HG03521 (cell line): ENCODE results near the gene RAB11FIP3.

Experiments used
- ATAC-seq: cut with Tn5 transposase; IDR thresholded peaks from one replicate; pipeline ENCODE4 v1.9.1; 2021; ENCODE audit warnings: mild to moderate bottlenecking, moderate library complexity; ENCODE audit not compliant: unreplicated experiment

RAB11FIP3 gene

DNA sequence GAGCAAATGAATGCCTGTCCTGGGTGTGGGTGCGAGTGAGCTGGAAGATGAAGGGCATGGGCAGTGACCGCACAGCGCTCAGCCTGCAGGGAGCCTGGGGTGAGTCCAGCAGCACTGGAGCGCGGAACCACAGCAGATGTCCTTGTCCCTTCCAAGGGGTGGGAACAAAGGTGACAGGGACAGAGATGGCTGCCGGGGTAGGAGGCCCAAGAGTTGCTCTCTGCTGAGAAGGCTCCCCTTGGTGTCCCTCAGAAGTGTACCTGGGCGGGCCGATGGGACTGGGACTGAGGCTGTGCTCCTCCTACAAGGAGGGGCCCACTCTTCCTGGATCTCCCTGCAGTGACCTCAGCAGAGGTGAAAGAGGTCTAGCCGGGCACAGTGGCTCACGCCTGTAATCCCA lies 36.1 kb upstream of the RAB11FIP3 start:
- no peak for ATAC-seq

DNA sequence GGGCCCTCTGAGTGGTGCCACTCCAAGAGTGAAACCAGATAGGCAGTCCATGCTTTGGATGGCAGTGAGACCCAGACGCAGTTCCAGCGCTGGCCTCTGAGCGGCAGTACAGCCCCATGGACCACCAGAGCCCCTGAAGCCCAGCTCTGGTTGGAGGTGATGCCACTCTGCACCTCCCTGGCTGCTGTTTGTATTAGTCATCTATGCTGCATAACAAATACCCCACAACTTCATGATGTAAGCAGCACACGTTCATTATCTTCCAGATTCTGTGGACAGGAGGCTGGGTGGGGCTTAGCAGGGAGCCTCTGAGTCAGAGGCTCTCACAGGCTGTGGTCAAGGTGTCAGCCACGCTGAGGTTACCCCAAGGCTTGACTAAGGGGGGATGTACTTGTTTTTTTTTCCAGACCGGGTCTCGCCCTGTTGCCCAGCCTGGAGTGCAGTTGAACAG lies 33.5 kb upstream of the RAB11FIP3 start:
- ATAC-seq, result no peak

DNA sequence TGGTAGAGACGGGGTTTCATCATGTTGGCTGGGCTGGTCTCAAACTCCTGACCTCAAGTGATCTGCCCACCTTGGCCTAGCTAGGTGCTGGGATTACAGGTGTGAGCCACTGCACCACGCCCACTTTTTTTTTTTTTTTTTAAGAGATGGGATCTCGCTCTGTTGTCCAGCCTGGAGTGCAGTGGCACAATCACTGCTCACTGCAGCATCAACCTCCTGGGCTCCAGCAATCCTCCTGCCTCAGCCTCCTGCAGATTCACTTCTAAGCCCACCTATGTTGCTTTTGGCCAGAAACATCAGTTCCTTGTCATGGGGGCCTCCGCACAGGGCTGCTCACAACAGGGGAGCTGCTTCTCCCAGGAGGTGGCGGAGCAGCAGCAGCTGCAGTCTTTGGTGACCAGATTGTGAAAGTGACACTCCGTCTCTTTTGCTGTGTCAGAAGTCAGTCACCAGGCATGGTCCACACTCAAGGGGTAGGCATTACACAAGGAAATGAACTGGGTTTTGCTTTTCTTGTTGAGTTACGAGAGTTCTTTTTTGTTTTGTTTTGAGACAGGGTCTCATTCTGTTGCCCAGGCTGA lies 32.9 kb upstream of the RAB11FIP3 start:
- ATAC-seq, result no peak

DNA sequence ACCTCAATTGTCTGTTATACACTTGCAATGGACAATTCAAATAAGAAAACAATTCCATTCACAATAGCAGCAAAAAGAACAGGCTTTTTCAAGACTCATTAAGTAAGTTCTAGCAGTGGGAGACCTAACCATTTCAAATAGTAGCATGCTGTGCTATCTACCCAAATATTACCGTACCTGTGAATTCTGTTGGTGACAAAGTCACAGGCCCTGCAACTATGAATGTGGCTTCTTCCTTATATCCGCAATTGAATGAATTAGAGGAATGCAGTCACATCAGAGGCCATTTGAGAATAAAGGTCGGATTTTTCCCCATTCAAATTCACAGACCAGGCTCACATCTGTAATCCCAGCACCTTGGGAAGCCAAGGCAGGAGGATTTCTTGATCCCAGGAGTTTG lies 29.2 kb upstream of the RAB11FIP3 start:
- ATAC-seq, result no peak

DNA sequence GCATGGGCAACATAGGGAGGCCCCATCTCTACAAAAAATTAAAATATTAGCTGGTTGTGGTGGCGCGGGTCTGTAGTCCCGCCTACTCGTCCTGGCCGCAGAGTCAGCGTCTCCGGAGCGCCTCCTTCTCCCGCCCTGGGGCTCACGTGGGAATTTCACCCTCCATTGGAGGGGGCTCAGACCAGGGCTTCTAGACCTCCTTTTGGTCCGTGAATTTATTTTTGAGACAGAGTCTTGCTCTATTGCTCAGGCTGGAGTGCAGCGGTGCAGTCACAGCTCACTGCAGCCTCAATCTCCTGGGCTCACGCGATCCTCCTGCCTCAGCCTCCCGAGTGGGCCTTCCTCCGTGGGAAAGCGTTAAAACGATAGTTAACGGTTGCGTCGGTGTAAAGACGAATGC lies 28.8 kb upstream of the RAB11FIP3 start:
- ATAC-seq, result no peak

DNA sequence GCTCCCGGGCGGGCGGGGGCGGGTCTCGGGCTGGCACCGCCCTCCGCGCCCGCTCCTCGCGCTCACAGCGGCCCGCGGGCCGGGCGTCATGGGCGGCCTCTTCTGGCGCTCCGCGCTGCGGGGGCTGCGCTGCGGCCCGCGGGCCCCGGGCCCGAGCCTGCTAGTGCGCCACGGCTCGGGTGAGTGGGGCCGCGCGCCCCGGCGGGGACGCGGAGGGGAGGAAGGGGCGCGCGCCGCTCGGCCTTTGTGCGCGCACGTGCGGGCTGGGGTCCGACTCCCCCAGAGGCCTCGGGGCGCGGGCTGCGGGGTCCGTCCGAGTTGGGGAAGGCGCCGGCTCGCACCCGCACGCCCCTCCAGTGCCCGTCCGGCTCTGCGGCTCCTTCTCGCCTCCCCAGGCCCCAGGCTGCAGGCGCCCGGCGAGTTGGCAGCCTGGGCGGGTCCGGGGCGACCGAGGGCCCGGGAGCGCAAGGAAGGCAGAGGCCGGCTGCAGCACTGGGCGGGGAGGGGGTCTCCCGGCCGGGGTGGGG lies 28.3 kb upstream of the RAB11FIP3 start, which contains the start of gene NME4:
Gene NME4, plus strand, starts transcription at position 65 of the 527 bp plus-strand sequence. Its CDS starts 24 bp downstream, at position 89.
- ATAC-seq, result no peak

DNA sequence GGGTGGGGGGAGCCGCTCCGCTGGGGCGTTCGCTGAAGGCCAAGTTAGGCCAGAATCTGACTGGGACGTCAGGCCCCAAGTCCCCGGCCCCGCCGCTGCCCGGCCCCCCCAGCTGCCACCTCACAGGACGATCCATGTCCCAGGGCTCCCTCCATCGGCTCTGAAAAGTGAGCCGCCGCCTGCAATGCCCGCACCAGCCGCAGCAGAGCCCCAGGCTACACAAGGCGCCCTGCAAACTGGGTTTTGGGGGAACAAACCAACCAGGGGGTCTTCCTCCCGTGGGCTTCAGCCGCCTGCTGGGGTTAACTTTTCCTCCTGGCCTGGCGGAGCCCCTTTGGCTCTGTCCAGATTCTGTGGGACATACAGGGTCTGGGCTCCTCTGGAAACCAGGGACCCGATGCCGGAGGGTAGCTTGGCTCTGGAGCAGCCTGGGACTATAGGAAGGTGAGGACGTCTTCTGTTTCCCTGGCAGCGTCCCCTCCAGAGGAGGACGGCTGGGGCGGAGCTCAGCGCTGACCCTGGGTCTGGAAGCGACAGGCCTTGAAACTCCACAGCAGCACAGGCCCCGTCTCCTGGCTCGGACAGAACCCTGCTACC lies 27.6 kb upstream of the RAB11FIP3 start:
- ATAC-seq, result no peak

DNA sequence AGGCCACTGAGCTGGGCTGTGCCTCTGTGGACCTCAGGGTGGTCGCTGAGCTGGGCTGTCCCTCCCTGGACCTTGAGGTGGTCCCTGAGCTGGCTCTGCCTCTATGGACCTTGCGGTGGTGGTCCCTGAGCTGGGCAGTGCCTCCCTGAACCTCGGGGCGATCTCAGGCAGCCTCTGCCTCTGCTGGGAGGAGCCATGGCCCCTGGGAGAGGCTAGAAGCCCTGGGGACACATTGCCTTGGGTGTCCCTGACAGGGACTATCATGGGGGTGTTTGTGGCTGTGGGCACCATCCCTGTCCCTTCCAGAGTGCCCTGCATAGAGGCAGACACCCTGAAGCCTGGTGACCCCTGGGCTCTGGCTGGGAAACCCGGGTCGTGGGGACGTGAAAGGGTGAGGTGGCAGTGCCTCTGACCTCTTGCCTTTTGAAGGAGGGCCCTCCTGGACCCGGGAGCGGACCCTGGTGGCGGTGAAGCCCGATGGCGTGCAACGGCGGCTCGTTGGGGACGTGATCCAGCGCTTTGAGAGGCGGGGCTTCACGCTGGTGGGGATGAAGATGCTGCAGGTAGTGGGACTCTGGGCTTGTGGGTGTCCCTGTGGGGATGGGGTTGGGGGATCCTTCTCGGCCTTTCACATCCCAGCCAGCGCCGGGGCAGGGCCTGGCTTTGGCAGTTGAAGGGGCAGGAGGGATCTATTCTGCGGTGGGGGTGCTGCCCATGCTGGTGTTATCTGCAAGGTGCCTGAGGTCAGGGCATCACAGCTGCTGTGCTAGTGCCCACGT lies 26.7 kb upstream of the RAB11FIP3 start:
- ATAC-seq, result no peak

DNA sequence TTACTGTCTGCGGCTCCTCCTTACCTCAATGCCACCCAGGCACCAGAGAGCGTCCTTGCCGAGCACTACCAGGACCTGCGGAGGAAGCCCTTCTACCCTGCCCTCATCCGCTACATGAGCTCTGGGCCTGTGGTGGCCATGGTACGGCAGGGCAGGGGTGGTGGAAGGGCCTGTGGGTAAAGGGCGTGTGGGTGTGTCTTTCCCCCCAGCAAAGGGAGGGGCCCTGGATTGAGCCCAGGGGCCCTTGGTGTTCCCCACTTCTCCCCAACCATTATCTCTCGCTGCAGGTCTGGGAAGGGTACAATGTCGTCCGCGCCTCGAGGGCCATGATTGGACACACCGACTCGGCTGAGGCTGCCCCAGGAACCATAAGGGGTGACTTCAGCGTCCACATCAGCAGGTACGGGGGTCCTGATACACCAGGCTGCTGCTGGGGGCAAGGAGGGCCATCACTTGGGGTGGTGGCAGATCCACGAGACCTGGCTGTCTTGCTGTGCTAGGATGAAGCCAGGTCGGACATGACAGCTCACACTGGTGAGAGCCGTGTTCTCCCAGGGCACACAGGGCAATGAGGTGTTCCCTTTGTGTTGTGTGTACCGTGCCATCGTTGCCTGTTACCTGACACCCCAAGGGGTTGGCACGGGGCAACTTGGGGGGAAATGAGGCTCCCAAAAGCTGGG lies 26.0 kb upstream of the RAB11FIP3 start:
- ATAC-seq, result no peak

DNA sequence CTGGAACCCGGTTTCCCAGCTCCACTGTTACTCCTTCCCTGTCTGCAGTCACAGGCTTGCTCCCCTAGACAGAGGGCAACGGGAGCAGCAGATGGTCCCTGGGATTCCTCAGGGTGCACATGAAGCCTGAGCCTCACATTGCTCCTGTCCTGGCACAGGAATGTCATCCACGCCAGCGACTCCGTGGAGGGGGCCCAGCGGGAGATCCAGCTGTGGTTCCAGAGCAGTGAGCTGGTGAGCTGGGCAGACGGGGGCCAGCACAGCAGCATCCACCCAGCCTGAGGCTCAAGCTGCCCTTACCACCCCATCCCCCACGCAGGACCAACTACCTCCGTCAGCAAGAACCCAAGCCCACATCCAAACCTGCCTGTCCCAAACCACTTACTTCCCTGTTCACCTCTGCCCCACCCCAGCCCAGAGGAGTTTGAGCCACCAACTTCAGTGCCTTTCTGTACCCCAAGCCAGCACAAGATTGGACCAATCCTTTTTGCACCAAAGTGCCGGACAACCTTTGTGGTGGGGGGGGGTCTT lies 25.3 kb upstream of the RAB11FIP3 start:
- no peak for ATAC-seq

DNA sequence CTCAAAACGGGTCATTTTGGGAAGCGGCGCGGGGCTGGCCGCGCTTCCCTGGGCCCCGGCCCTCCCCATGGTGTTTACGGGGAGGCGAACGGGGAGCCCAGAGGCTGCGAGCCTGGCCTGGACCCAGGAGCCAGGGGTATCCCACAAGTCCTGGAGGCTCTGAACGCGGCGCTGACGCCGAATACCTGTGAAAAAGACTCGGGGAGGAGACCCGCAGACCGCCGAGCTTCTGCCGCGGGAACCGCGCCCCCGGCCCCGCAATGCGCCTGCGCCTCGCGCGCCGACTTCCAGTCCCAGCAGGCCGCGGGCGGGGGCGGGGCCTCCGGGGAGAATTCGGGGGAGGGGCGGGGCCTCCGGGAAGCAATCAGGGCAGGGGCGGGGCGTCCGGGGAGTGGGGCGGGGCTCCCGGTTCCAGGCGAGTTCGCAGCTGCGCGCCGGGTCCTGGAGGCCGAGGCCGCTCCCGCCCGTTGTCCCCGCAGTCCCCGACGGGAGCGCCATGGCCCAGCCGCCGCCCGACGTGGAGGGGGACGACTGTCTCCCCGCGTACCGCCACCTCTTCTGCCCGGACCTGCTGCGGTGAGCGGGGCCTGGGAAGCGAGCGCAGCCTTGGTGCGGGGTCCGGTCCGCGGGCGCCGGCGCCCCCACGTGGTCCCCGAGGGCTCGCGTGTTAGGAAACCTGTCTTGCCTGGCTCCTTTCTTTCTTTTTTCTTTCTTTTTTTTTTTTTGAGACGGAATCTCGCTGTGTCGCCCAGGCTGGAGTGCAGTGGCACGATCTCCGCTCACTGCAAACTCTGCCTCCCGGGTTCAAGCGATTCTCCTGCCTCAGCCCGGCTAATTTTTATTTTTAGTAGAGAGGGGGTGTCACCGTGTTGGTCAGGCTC lies 23.7 kb upstream of the RAB11FIP3 start, which contains the start of gene DECR2:
Gene DECR2, plus strand, starts transcription at position 418 of the 881 bp plus-strand sequence. Its CDS starts 79 bp downstream, at position 497.
- ATAC-seq, result peak; percentile 58

DNA sequence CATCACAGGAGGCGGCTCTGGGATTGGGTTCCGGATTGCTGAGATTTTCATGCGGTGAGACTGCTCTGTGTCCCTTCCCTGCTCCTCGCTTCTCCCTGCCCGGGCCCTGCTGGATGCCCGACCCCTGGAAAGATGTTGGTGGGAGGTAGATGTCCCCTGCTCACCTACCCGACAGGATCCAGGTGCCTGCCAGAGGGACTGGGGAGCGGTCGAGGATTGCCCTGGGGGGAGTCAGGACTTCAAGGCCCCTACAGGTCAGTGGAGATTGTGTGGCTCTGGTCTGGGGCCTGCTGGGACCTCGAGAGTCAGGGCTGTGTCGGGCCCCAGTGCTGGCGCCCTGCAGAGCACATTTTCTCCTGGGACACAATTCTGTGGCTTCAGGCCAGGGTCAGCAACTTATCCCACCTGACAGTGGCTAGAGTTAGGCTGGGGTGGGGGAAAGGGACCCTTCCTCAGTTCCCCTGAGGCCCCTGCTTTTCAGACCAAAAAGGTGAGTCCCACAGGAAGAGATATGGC lies 20.4 kb upstream of the RAB11FIP3 start:
- ATAC-seq, result no peak

DNA sequence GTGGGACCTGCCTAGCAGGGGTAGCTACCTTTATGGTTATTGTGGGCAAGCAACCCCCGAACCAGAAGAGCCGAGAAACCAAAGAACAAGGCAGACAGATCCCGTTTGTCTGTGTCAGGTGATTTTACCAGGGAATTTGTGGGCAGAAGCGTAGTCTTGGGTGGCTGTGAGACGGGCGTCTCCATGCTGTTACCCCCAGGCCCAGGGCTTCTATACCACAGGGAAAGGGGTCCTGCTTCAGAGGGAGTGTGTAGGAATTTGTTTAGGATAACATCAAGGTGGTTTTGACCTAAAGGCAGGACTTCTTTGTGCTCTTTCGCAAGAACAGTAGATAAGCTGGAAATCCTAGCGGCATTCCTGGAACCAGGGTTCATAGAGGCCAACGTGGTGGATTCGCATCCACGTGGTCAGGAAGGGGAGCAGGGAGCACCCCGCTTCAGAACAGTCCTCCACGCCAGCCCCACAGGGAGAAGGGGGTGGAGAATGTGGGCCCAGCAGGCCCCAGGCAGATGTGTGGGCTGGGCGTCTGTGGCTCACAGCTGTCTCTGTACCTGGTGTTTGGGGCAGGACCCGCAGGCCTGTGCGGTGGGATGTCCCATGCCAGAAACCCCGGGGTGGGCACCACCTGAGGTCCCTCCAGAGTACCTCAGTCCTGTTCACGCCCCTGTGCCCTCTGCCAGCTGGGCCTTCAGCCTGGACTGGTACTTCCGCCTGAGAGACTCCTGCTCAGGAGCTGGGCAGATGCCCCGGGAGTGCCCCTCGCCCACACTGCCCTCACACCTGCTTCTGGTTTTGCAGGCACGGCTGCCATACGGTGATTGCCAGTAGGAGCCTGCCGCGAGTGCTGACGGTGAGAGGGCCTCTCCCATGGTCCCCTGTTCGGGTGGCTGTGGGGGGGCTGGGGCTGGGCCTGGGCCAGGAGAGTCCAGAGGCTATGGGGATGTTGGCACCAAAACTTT lies 19.6 kb upstream of the RAB11FIP3 start:
- no peak for ATAC-seq

DNA sequence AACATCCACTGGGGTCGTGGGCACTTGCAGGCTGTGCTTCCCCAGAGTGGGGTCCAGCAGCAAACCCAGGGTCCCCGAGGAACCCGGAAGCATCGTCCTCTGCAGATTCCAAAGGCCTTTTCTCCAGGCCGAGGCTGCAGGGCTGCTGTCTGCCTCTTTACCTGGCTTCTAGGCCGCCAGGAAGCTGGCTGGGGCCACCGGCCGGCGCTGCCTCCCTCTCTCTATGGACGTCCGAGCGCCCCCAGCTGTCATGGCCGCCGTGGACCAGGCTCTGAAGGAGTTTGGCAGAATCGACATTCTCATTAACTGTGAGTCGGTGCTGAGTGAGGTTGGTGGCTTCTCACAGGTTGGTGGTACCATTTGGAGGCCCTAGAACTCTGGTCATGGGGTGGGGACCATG lies 18.2 kb upstream of the RAB11FIP3 start:
- ATAC-seq, result no peak

DNA sequence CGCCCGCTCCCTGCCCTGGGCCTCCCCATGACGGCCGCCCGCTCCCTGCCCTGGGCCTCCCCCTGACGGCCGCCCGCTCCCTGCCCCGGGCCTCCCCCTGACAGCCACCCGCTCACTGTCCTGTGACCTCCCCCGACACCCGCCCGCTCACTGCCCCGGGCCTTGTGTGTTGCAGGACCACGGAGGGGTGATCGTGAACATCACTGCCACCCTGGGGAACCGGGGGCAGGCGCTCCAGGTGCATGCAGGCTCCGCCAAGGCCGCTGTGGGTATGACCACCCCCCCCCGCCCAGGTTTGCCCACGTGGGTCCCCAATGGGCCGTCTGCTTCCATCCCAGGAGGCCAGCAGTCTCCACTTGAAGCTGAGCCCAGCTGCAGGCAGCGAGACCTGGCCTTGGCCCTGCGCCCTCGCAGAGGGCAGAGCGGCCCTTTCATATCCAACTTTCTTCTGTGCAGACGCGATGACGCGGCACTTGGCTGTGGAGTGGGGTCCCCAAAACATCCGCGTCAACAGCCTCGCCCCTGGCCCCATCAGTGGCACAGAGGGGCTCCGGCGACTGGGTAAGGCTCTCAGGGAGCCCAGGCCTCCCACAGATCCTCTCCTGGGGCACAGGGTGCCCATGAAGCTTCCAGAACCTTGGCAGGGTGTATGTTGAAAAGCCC lies 14.8 kb upstream of the RAB11FIP3 start:
- no peak for ATAC-seq

DNA sequence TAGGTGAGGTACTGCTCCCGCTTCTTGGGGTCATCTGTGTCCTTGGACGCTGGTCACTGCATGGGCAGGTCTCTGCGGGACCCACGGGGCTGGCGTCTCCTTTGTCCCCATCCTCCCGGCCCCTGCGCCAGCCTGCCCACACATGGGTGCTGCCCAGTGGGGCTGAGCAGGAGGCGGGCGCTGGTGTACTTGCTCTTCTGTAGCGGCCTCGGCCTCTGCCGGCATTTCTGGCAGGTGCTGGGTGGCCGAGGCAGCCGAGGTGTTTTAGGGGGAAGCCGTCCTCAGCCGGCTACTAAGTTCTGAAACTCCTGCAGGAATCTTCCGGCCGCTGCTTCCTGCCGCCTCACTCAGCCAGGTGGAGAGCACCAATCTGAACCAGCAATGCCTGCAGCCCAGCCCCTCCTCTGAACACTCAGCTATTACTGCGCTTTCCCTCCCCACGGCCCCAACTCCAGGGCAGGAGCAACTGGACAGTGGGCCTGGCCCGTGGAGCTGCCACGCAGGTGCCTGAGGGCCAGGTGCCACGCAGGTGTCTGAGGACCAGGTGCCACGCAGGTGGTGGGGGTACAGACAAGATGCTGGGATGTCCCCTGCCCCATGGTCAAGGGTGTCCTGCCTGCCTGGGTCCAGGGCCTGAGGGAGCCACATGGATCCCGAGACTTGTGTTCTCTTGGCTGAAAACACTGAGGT lies 13.7 kb upstream of the RAB11FIP3 start:
- no peak for ATAC-seq

DNA sequence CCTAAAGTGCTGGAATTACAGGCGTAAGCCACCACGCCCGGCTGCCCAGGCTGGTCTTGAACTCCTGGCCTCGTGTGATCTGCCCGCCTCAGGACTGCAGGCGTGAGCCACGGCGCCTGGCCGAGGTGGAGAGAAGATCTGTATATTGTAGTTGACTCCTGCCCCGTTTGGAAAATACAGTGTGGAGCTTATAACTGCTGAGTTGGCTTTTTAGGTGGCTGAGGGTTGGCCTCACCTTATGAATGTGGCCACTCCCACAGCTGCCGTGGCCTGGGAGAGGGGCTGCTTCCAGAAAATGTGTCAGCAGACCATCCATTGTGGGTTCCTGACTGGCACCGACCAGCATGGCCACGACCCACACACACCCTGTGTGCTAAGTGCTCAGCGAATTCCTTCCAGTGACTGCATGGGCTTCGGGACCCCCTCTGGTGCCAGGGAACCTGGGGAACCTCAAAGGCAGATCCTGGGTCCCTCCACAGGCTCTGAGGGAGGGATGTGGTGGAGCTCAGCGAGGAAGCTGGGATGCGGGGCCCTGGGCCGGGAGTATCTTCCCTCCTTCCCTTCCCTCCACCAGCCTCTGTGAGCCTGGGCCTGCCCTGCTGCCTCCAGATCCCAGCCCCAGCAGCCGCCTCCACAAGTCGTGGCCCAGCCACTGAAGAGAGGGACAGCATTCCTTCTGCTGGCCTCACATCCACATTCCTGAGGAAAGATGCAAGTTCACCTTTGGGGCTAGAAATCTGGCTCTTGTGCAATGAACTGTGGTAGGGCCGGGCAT lies 10.9 kb upstream of the RAB11FIP3 start:
- no peak for ATAC-seq
